H9 (cell line): ENCODE data around the gene IFIT5. TPM values are rescaled to one million over a fixed set of nuclear protein-coding genes. Genes with fewer than 3 reads are reported as not detected.

ENCODE experiments used
- DNase-seq: peaks from one replicate; pipeline ENCODE4 v3.0.0-alpha.2; 2017
- H2AFZ ChIP-seq: one replicate; pipeline ENCODE4 v1.6.1; 2013; ENCODE audit warnings: mild to moderate bottlenecking, low read length, control low read depth, moderate library complexity
- H2AK5ac ChIP-seq: 2 replicates; pipeline ENCODE4 v1.6.1; 2013; ENCODE audit warnings: low read length, control low read depth, mixed read lengths; ENCODE audit not compliant: insufficient read length
- H2BK120ac ChIP-seq: one replicate; pipeline ENCODE4 v1.6.1; 2013; ENCODE audit warnings: low read depth, mild to moderate bottlenecking, low read length, control low read depth, inconsistent platforms; ENCODE audit not compliant: poor library complexity, severe bottlenecking
- H2BK12ac ChIP-seq: 2 replicates; pipeline ENCODE4 v1.6.1; 2013; ENCODE audit warnings: low read length, control low read depth, mixed read lengths, low read depth; ENCODE audit not compliant: insufficient read length
- H2BK15ac ChIP-seq: 2 replicates; pipeline ENCODE4 v1.6.1; 2013; ENCODE audit warnings: low read depth, low read length, control low read depth
- H2BK20ac ChIP-seq: one replicate; pipeline ENCODE4 v1.6.1; 2013; ENCODE audit warnings: low read depth, mild to moderate bottlenecking, low read length, control low read depth, inconsistent platforms; ENCODE audit not compliant: poor library complexity, severe bottlenecking
- H2BK5ac ChIP-seq: 2 replicates; pipeline ENCODE4 v1.6.1; 2013; ENCODE audit warnings: low read length, control low read depth, mixed read lengths; ENCODE audit not compliant: insufficient read length
- H3K14ac ChIP-seq: 2 replicates; pipeline ENCODE4 v1.6.1; 2013; ENCODE audit warnings: low read length, control low read depth; ENCODE audit not compliant: insufficient read depth
- H3K18ac ChIP-seq: 2 replicates; pipeline ENCODE4 v1.6.1; 2013; ENCODE audit warnings: low read depth, mild to moderate bottlenecking, mixed read lengths, low read length, control low read depth; ENCODE audit not compliant: insufficient read length
- H3K23ac ChIP-seq: 2 replicates; pipeline ENCODE4 v1.6.1; 2013; ENCODE audit warnings: low read length, control low read depth, mixed read lengths, low read depth; ENCODE audit not compliant: insufficient read length
- H3K23me2 ChIP-seq: 2 replicates; pipeline ENCODE4 v1.6.1; 2013; ENCODE audit warnings: low read depth, mild to moderate bottlenecking, mixed read lengths, low read length, control low read depth; ENCODE audit not compliant: insufficient read length, poor library complexity, severe bottlenecking
- H3K27ac ChIP-seq: 2 replicates; pipeline ENCODE4 v1.5.1; 2013; ENCODE audit warnings: low read length, control low read depth, mixed read lengths, low read depth; ENCODE audit not compliant: insufficient read length
- H3K27me3 ChIP-seq: 2 replicates; pipeline ENCODE4 v1.6.1; 2013; ENCODE audit warnings: low read length, control low read depth, inconsistent platforms; ENCODE audit not compliant: insufficient read depth
- H3K4ac ChIP-seq: 2 replicates; pipeline ENCODE4 v1.6.1; 2013; ENCODE audit warnings: low read depth, mild to moderate bottlenecking, control low read depth, inconsistent platforms, low read length, moderate library complexity
- H3K4me1 ChIP-seq: 2 replicates; pipeline ENCODE4 v1.6.1; 2013; ENCODE audit warnings: low read length, control low read depth, inconsistent platforms; ENCODE audit not compliant: insufficient read depth
- H3K4me2 ChIP-seq: 2 replicates; pipeline ENCODE4 v1.6.1; 2013; ENCODE audit warnings: low read length, control low read depth, mixed read lengths; ENCODE audit not compliant: insufficient read length, insufficient read depth
- H3K56ac ChIP-seq: 2 replicates; pipeline ENCODE4 v1.6.1; 2013; ENCODE audit warnings: low read depth, mild to moderate bottlenecking, mixed read lengths, low read length, control low read depth; ENCODE audit not compliant: insufficient read length
- H3K79me1 ChIP-seq: 2 replicates; pipeline ENCODE4 v1.6.1; 2013; ENCODE audit warnings: low read depth, mild to moderate bottlenecking, moderate library complexity, low read length, control low read depth, inconsistent platforms; ENCODE audit not compliant: insufficient read depth, poor library complexity, severe bottlenecking
- H3K79me2 ChIP-seq: 2 replicates; pipeline ENCODE4 v1.6.1; 2013; ENCODE audit warnings: low read length, control low read depth, inconsistent platforms; ENCODE audit not compliant: insufficient read depth
- H3K9ac ChIP-seq: 2 replicates; pipeline ENCODE4 v1.6.1; 2013; ENCODE audit warnings: low read length, control low read depth, mixed read lengths; ENCODE audit not compliant: insufficient read length; ENCODE audit errors: extremely low read depth
- H3K9me3 ChIP-seq: one replicate; pipeline ENCODE4 v1.6.1; 2013; ENCODE audit warnings: low read depth, low read length, inconsistent platforms; ENCODE audit not compliant: control insufficient read depth
- H3T11ph ChIP-seq: one replicate; pipeline ENCODE4 v1.6.1; 2013; ENCODE audit warnings: mild to moderate bottlenecking, low read length, control low read depth, inconsistent platforms
- H4K20me1 ChIP-seq: one replicate; pipeline ENCODE4 v1.6.1; 2013; ENCODE audit not compliant: control insufficient read depth, insufficient read length, insufficient read depth
- H4K5ac ChIP-seq: 2 replicates; pipeline ENCODE4 v1.6.1; 2013; ENCODE audit warnings: low read depth, mild to moderate bottlenecking, mixed read lengths, low read length, control low read depth; ENCODE audit not compliant: insufficient read length
- H4K8ac ChIP-seq: replicated peaks from 2 replicates; pipeline ENCODE4 v1.6.1; 2013; ENCODE audit warnings: low read length, control low read depth, mixed read lengths, low read depth; ENCODE audit not compliant: insufficient read length
- H4K91ac ChIP-seq: 2 replicates; pipeline ENCODE4 v1.6.1; 2013; ENCODE audit warnings: low read depth, mild to moderate bottlenecking, moderate library complexity, mixed read lengths, low read length, control low read depth; ENCODE audit not compliant: insufficient read length
- H3K27ac Mint-ChIP-seq, 3 experiments: 2 replicates in 2 of 3; 3 replicates in 1 of 3; pipeline ENCODE4 v1.8.0; 2020 to 2021; ENCODE audit warnings: mixed read lengths in 3 of 3, mild to moderate bottlenecking in 1 of 3, moderate library complexity in 1 of 3
- H3K27me3 Mint-ChIP-seq: 2 replicates; pipeline ENCODE4 v1.8.0; 2021; ENCODE audit warnings: low read depth, mild to moderate bottlenecking, moderate library complexity, mixed read lengths
- H3K36me3 Mint-ChIP-seq, 3 experiments: 2 replicates in 2 of 3; 3 replicates in 1 of 3; pipeline ENCODE4 v1.8.0; 2020 to 2021; ENCODE audit warnings: low read depth in 3 of 3, mixed read lengths in 3 of 3; ENCODE audit not compliant: insufficient read depth in 1 of 3
- H3K4me1 Mint-ChIP-seq, 2 experiments: 2 replicates each; pipeline ENCODE4 v1.8.0; 2020; ENCODE audit warnings: mixed read lengths in 2 of 2
- H3K4me3 Mint-ChIP-seq, 2 experiments: 2 replicates in 1 of 2; 3 replicates in 1 of 2; pipeline ENCODE4 v1.8.0; 2020 to 2021; ENCODE audit warnings: mild to moderate bottlenecking in 2 of 2, mixed read lengths in 2 of 2, moderate library complexity in 1 of 2
- H3K9me3 Mint-ChIP-seq, 2 experiments: 2 replicates in 1 of 2; 3 replicates in 1 of 2; pipeline ENCODE4 v1.8.0; 2020; ENCODE audit warnings: mild to moderate bottlenecking in 2 of 2, mixed read lengths in 2 of 2, moderate library complexity in 1 of 2
- WGBS: extraction: QIAGEN DNeasy Blood & Tissue Kit; methylation state at CpG from one replicate; pipeline ENCODE4 v1.1.7; 2013; ENCODE audit warnings: missing lambda C conversion rate, low lambda C conversion rate, mixed read lengths; ENCODE audit not compliant: insufficient read length; ENCODE audit errors: extremely low coverage; 5-methylcytosine and 5-hydroxymethylcytosine counted together
- total RNA-seq: library from RNA; stranded (reverse); gene quantifications from 2 replicates; pipeline ENCODE4 v1.2.1, GENCODE V29; 2021
- TF ChIP-seq, protein P1 (sequence below): fragments of 200-600 bp; sonication (generic); conservative IDR thresholded peaks from 3 replicates; pipeline ENCODE4 v1.8.0; 2021; ENCODE audit warnings: antibody characterized with exemption, mild to moderate bottlenecking

The IFIT5 gene
- total RNA-seq, 1 experiment from 2014 or later, result 2.3 TPM

DNA sequence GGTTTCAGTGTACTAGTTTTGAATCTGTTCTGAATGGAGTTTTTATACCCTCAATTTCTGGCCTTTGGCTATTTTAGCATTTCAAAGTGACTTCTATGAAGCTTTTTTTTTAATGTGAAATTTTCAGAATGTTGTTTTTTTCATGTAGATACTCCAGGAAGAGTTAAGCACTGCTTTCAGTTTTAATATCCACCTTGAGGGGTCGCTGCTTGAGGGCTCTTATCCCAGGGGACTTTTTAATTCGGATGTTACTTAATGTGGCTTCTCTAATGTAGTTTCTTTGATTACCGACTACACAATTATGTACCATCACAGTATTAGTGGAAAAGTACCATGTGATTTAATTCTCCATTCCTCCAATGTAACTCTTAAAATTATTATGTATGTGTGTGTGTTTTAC is 5.2 kb downstream of the IFIT5 start:
- no peak overlapping the region for H3K23ac ChIP-seq
- Mint-ChIP-seq H3K27me3 (peaks cover 18% of the 10 kb centered on the region), H3K36me3 (no peaks in the 10 kb centered on the region), H3K4me1 (peaks cover 19 to 23% of the 10 kb centered on the region in 2 experiments), H3K4me3 (no peak overlapping the region), H3K27ac (no peak overlapping the region), H3K9me3 (no peaks in the 10 kb centered on the region; a peak in 1 of 5 replicates)
- H3K9ac ChIP-seq, result no peak overlapping the region
- no peak overlapping the region for H3K14ac ChIP-seq
- no peak overlapping the region for H4K5ac ChIP-seq
- H3K4ac ChIP-seq, result no peak overlapping the region
- H3K18ac ChIP-seq, result no peak overlapping the region
- H3K4me2 ChIP-seq, result no peak overlapping the region
- no peak overlapping the region for H3K56ac ChIP-seq
- no peak overlapping the region for H2AK5ac ChIP-seq
- peaks cover 2% of the 10 kb centered on the region; the same call in 1 of the 2 replicates for H3K27me3 ChIP-seq
- H2AFZ ChIP-seq, result no peak overlapping the region
- no peak overlapping the region for H2BK120ac ChIP-seq
- no peaks in the 10 kb centered on the region for H3K9me3 ChIP-seq
- TF ChIP-seq, protein P1, sequence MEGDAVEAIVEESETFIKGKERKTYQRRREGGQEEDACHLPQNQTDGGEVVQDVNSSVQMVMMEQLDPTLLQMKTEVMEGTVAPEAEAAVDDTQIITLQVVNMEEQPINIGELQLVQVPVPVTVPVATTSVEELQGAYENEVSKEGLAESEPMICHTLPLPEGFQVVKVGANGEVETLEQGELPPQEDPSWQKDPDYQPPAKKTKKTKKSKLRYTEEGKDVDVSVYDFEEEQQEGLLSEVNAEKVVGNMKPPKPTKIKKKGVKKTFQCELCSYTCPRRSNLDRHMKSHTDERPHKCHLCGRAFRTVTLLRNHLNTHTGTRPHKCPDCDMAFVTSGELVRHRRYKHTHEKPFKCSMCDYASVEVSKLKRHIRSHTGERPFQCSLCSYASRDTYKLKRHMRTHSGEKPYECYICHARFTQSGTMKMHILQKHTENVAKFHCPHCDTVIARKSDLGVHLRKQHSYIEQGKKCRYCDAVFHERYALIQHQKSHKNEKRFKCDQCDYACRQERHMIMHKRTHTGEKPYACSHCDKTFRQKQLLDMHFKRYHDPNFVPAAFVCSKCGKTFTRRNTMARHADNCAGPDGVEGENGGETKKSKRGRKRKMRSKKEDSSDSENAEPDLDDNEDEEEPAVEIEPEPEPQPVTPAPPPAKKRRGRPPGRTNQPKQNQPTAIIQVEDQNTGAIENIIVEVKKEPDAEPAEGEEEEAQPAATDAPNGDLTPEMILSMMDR, result peak; percentile 70
- peaks cover 7% of the 10 kb centered on the region for H3K23me2 ChIP-seq
- H2BK5ac ChIP-seq, result no peak overlapping the region
- H4K8ac ChIP-seq, result no peak overlapping the region
- no peak overlapping the region for H3T11ph ChIP-seq
- H3K27ac ChIP-seq, result no peak overlapping the region
- H3K79me1 ChIP-seq, result no peaks in the 10 kb centered on the region
- WGBS, result no CpG with 5 or more reads among the region's 3 CpGs
- no peak overlapping the region for H4K91ac ChIP-seq
- H2BK20ac ChIP-seq, result no peak overlapping the region
- no peaks in the 10 kb centered on the region for H4K20me1 ChIP-seq
- H2BK12ac ChIP-seq, result no peak overlapping the region
- no peaks in the 10 kb centered on the region; the same call in 1 of the 2 replicates for H3K4me1 ChIP-seq
- no peak for DNase-seq
- H2BK15ac ChIP-seq, result no peak overlapping the region
- no peaks in the 10 kb centered on the region for H3K79me2 ChIP-seq
